GM11168 (cell line): ENCODE results near the gene RAI1.

Source experiments
- in situ Hi-C: fragments of 300-500 bp; cut with MboI; formaldehyde crosslinking; loops from one replicate; pipeline ENCODE4 v1.12.0; 2022; ENCODE audit warnings: low sequenced_read_pairs; ENCODE audit not compliant: unreplicated experiment

The RAI1 gene

GRCh38 chr17:17846645-17847044 lies 165.4 kb downstream of the RAI1 start:
- in situ Hi-C loops = no loop called here

- in situ Hi-C loops = no loop called here
Observed at GRCh38 chr17:17847118-17847689, 165.9 kb downstream of the RAI1 start.

- in situ Hi-C loops = no loop called here
Observed at GRCh38 chr17:17847726-17848125, 166.5 kb downstream of the RAI1 start.

- in situ Hi-C loops = no loop called here
Observed at GRCh38 chr17:17848311-17849082, 167.2 kb downstream of the RAI1 start.

- in situ Hi-C loops = no loop called here
Observed at GRCh38 chr17:17849147-17849820, 168.0 kb downstream of the RAI1 start.

GRCh38 chr17:17849845-17850373 lies 168.7 kb downstream of the RAI1 start:
- in situ Hi-C loops = no loop called here

GRCh38 chr17:17851103-17852002 lies 170.1 kb downstream of the RAI1 start:
- in situ Hi-C loops = no loop called here

- in situ Hi-C loops = no loop called here
Observed at GRCh38 chr17:17852930-17853329, 171.7 kb downstream of the RAI1 start.

- in situ Hi-C loops = no loop called here
Observed at GRCh38 chr17:17853811-17854447, 172.7 kb downstream of the RAI1 start.

GRCh38 chr17:17855976-17856375 lies 174.7 kb downstream of the RAI1 start:
- in situ Hi-C loops = loop anchor here (5.0 kb wide), 2 partner anchors 49 to 174 kb away; partner anchors contain the start of gene RAI1

GRCh38 chr17:17856386-17856785 lies 175.1 kb downstream of the RAI1 start:
- in situ Hi-C loops = loop anchor here (5.0 kb wide), 2 partner anchors 49 to 174 kb away; partner anchors contain the start of gene RAI1

- in situ Hi-C loops = loop anchor here (5.0 kb wide), 2 partner anchors 50 to 175 kb away; partner anchors contain the start of gene RAI1
Observed at GRCh38 chr17:17857496-17857895, 176.2 kb downstream of the RAI1 start.

- in situ Hi-C loops = loop anchor here (5.0 kb wide), 2 partner anchors 53 to 178 kb away; partner anchors contain the start of gene RAI1
Observed at GRCh38 chr17:17859909-17860765, 178.9 kb downstream of the RAI1 start.

GRCh38 chr17:17860766-17861107 lies 179.5 kb downstream of the RAI1 start:
- in situ Hi-C loops = no loop called here
